Fibroblast of pulmonary artery (primary cell): ENCODE results near the gene DNASE1L2.

Experiments used
- DNase-seq: peaks from one replicate; pipeline ENCODE4 v3.0.0-alpha.2; 2010; ENCODE audit warnings: low read depth
- H3K4me3 ChIP-seq: replicated peaks from 2 replicates; pipeline ENCODE4 v1.5.1; 2011; ENCODE audit warnings: low read depth, mild to moderate bottlenecking, control low read depth, low read length, moderate library complexity
- CTCF ChIP-seq: IDR thresholded peaks from 2 replicates; pipeline ENCODE4 v1.5.1; 2011; ENCODE audit warnings: mild to moderate bottlenecking, control low read depth, low read length, inconsistent platforms; ENCODE audit errors: missing control alignments

Gene DNASE1L2

GRCh38 chr16:2204416-2205103 lies 31.7 kb upstream of the DNASE1L2 start:
- DNase-seq = no peak
- peak overlapping the region; percentile 88 for H3K4me3 ChIP-seq
- TF ChIP-seq CTCF = no peak

- peak within 1 kb of the TSS; percentile 88 for H3K4me3 ChIP-seq
- no peak for TF ChIP-seq CTCF
- peak; percentile 88 for DNase-seq
Measured at GRCh38 chr16:2205104-2205966, 30.9 kb upstream of the DNASE1L2 start, which contains the start of gene MLST8. TSS of gene MLST8 (plus strand) at chr16:2205454. CDS start at chr16:2206086, 632 bp downstream.

DNA sequence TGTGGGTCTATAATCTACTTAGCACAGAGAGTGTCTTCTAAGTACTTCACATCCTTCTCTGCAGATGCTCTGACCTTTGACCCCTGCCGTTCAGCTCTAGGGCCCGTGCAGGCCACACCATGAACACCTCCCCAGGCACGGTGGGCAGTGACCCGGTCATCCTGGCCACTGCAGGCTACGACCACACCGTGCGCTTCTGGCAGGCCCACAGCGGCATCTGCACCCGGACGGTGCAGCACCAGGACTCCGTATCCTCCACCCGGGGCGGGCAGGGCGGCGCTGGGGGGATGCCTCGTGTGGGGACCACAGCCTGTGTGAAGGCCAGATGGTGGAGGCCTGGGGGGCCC lies 30.3 kb upstream of the DNASE1L2 start:
- no peak for DNase-seq
- H3K4me3 ChIP-seq = peak overlapping the region; percentile 88
- no peak for TF ChIP-seq CTCF

- peak overlapping the region; percentile 88 for H3K4me3 ChIP-seq
- TF ChIP-seq CTCF = no peak
- DNase-seq = no peak
Measured at GRCh38 chr16:2206420-2206779, 29.8 kb upstream of the DNASE1L2 start.

DNA sequence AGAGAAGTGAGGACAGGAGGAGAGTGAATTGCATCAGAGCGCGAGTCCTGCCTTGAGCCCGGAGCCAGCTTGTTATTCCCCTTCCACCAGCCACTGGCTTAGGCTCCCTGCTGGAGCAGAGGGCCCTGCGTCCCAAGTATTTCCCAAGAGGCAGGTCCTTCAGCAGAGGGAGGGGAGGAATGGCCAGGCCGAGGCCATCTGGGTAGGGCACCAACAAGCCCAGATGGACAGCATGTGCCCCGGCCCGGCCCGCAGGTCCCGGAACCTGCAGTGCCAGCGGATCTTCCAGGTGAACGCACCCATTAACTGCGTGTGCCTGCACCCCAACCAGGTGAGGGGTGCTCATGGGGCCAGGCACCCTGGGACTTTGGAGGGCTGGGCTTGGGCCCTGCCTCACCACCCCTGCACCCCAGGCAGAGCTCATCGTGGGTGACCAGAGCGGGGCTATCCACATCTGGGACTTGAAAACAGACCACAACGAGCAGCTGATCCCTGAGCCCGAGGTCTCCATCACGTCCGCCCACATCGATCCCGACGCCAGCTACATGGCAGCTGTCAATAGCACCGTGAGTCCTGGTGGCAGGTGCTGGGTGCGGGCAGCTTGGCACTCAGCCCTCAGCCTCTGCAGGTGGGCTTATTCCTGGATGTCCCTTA lies 29.3 kb upstream of the DNASE1L2 start:
- H3K4me3 ChIP-seq = no peak overlapping the region
- TF ChIP-seq CTCF = no peak
- DNase-seq = no peak

DNA sequence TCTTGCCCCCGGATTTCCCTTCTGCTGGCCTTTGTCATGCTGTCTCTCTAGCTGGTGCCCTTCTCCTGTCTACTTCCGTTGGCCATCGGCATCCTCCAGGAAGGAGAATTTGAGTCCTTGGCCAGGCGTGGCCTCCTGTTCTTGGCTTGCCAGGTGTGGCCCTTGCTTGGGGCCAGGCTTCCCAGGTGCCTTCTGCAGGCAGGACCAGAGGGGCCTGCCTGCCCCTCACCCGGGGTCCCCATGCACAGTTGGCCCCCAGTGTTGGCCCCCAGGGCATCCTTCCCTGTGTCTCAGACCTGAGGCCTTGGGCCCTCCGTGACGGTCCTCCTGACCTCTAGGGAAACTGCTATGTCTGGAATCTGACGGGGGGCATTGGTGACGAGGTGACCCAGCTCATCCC lies 28.4 kb upstream of the DNASE1L2 start:
- DNase-seq = no peak
- no peak for TF ChIP-seq CTCF

More for the DNA sequence above, 28.4 kb upstream of the DNASE1L2 start:
- no peak overlapping the region for H3K4me3 ChIP-seq
